NK-92 treated with Interleukin-12 subunit alpha and Interleukin-12 subunit beta, amount 100 ng/mL, for 24 hours (cell line): ENCODE measurements around the gene EBF3.
"Not testable (repeated sequence)": the region's sequence is repeated elsewhere in the genome, so short reads cannot be mapped to it uniquely, and the experiment has no call there.

Experiments
- DNase-seq: peaks from one replicate; lab custom pipeline; 2025; lab: John Stamatoyannopoulos, UW

EBF3 gene

GRCh38 chr10:129929343-129930292, 34.5 kb downstream of the EBF3 start:
- no peak for DNase-seq

GRCh38 chr10:129927351-129928120, 36.5 kb downstream of the EBF3 start:
- no peak for DNase-seq

GRCh38 chr10:129926066-129927055, 37.7 kb downstream of the EBF3 start:
- DNase-seq, result no peak

- no peak for DNase-seq
Measured at GRCh38 chr10:129924375-129925085, 39.5 kb downstream of the EBF3 start.

- no peak for DNase-seq
Measured at GRCh38 chr10:129922598-129923123, 41.4 kb downstream of the EBF3 start.

GRCh38 chr10:129921801-129922597, 42.1 kb downstream of the EBF3 start:
- DNase-seq, result no peak

GRCh38 chr10:129921065-129921670, 42.9 kb downstream of the EBF3 start:
- DNase-seq, result no peak

- not testable (repeated sequence) for DNase-seq
Measured at GRCh38 chr10:129920187-129920586, 43.9 kb downstream of the EBF3 start.

- DNase-seq, result no peak
Measured at GRCh38 chr10:129919358-129919757, 44.7 kb downstream of the EBF3 start.

- DNase-seq, result no peak
Measured at GRCh38 chr10:129918836-129919235, 45.2 kb downstream of the EBF3 start.

GRCh38 chr10:129918401-129918800, 45.7 kb downstream of the EBF3 start:
- DNase-seq, result no peak

- DNase-seq, result no peak
Measured at GRCh38 chr10:129917936-129918335, 46.1 kb downstream of the EBF3 start.

- no peak for DNase-seq
Measured at GRCh38 chr10:129916506-129916995, 47.5 kb downstream of the EBF3 start.

- no peak for DNase-seq
Measured at GRCh38 chr10:129915526-129916378, 48.3 kb downstream of the EBF3 start.

GRCh38 chr10:129914960-129915359, 49.1 kb downstream of the EBF3 start:
- DNase-seq, result no peak

- no peak for DNase-seq
Measured at GRCh38 chr10:129914153-129914855, 49.8 kb downstream of the EBF3 start.

GRCh38 chr10:129912986-129913695, 50.9 kb downstream of the EBF3 start:
- no peak for DNase-seq
